H9 (cell line): ENCODE results near the gene GAPT. TPM values are rescaled to one million over a fixed set of nuclear protein-coding genes. Genes with fewer than 3 reads are reported as not detected.

Source experiments
- DNase-seq: peaks from one replicate; pipeline ENCODE4 v3.0.0-alpha.2; 2017
- H2AFZ ChIP-seq: one replicate; pipeline ENCODE4 v1.6.1; 2013; ENCODE audit warnings: mild to moderate bottlenecking, low read length, control low read depth, moderate library complexity
- H2AK5ac ChIP-seq: 2 replicates; pipeline ENCODE4 v1.6.1; 2013; ENCODE audit warnings: low read length, control low read depth, mixed read lengths; ENCODE audit not compliant: insufficient read length
- H2BK120ac ChIP-seq: one replicate; pipeline ENCODE4 v1.6.1; 2013; ENCODE audit warnings: low read depth, mild to moderate bottlenecking, low read length, control low read depth, inconsistent platforms; ENCODE audit not compliant: poor library complexity, severe bottlenecking
- H2BK12ac ChIP-seq: 2 replicates; pipeline ENCODE4 v1.6.1; 2013; ENCODE audit warnings: low read length, control low read depth, mixed read lengths, low read depth; ENCODE audit not compliant: insufficient read length
- H2BK15ac ChIP-seq: 2 replicates; pipeline ENCODE4 v1.6.1; 2013; ENCODE audit warnings: low read depth, low read length, control low read depth
- H2BK20ac ChIP-seq: one replicate; pipeline ENCODE4 v1.6.1; 2013; ENCODE audit warnings: low read depth, mild to moderate bottlenecking, low read length, control low read depth, inconsistent platforms; ENCODE audit not compliant: poor library complexity, severe bottlenecking
- H2BK5ac ChIP-seq: 2 replicates; pipeline ENCODE4 v1.6.1; 2013; ENCODE audit warnings: low read length, control low read depth, mixed read lengths; ENCODE audit not compliant: insufficient read length
- H3K14ac ChIP-seq: 2 replicates; pipeline ENCODE4 v1.6.1; 2013; ENCODE audit warnings: low read length, control low read depth; ENCODE audit not compliant: insufficient read depth
- H3K18ac ChIP-seq: 2 replicates; pipeline ENCODE4 v1.6.1; 2013; ENCODE audit warnings: low read depth, mild to moderate bottlenecking, mixed read lengths, low read length, control low read depth; ENCODE audit not compliant: insufficient read length
- H3K23ac ChIP-seq: 2 replicates; pipeline ENCODE4 v1.6.1; 2013; ENCODE audit warnings: low read length, control low read depth, mixed read lengths, low read depth; ENCODE audit not compliant: insufficient read length
- H3K23me2 ChIP-seq: 2 replicates; pipeline ENCODE4 v1.6.1; 2013; ENCODE audit warnings: low read depth, mild to moderate bottlenecking, mixed read lengths, low read length, control low read depth; ENCODE audit not compliant: insufficient read length, poor library complexity, severe bottlenecking
- H3K27ac ChIP-seq: 2 replicates; pipeline ENCODE4 v1.5.1; 2013; ENCODE audit warnings: low read length, control low read depth, mixed read lengths, low read depth; ENCODE audit not compliant: insufficient read length
- H3K27me3 ChIP-seq: 2 replicates; pipeline ENCODE4 v1.6.1; 2013; ENCODE audit warnings: low read length, control low read depth, inconsistent platforms; ENCODE audit not compliant: insufficient read depth
- H3K4ac ChIP-seq: 2 replicates; pipeline ENCODE4 v1.6.1; 2013; ENCODE audit warnings: low read depth, mild to moderate bottlenecking, control low read depth, inconsistent platforms, low read length, moderate library complexity
- H3K4me1 ChIP-seq: 2 replicates; pipeline ENCODE4 v1.6.1; 2013; ENCODE audit warnings: low read length, control low read depth, inconsistent platforms; ENCODE audit not compliant: insufficient read depth
- H3K4me2 ChIP-seq: 2 replicates; pipeline ENCODE4 v1.6.1; 2013; ENCODE audit warnings: low read length, control low read depth, mixed read lengths; ENCODE audit not compliant: insufficient read length, insufficient read depth
- H3K56ac ChIP-seq: 2 replicates; pipeline ENCODE4 v1.6.1; 2013; ENCODE audit warnings: low read depth, mild to moderate bottlenecking, mixed read lengths, low read length, control low read depth; ENCODE audit not compliant: insufficient read length
- H3K79me1 ChIP-seq: 2 replicates; pipeline ENCODE4 v1.6.1; 2013; ENCODE audit warnings: low read depth, mild to moderate bottlenecking, moderate library complexity, low read length, control low read depth, inconsistent platforms; ENCODE audit not compliant: insufficient read depth, poor library complexity, severe bottlenecking
- H3K79me2 ChIP-seq: 2 replicates; pipeline ENCODE4 v1.6.1; 2013; ENCODE audit warnings: low read length, control low read depth, inconsistent platforms; ENCODE audit not compliant: insufficient read depth
- H3K9ac ChIP-seq: 2 replicates; pipeline ENCODE4 v1.6.1; 2013; ENCODE audit warnings: low read length, control low read depth, mixed read lengths; ENCODE audit not compliant: insufficient read length; ENCODE audit errors: extremely low read depth
- H3K9me3 ChIP-seq: one replicate; pipeline ENCODE4 v1.6.1; 2013; ENCODE audit warnings: low read depth, low read length, inconsistent platforms; ENCODE audit not compliant: control insufficient read depth
- H3T11ph ChIP-seq: one replicate; pipeline ENCODE4 v1.6.1; 2013; ENCODE audit warnings: mild to moderate bottlenecking, low read length, control low read depth, inconsistent platforms
- H4K20me1 ChIP-seq: one replicate; pipeline ENCODE4 v1.6.1; 2013; ENCODE audit not compliant: control insufficient read depth, insufficient read length, insufficient read depth
- H4K5ac ChIP-seq: 2 replicates; pipeline ENCODE4 v1.6.1; 2013; ENCODE audit warnings: low read depth, mild to moderate bottlenecking, mixed read lengths, low read length, control low read depth; ENCODE audit not compliant: insufficient read length
- H4K8ac ChIP-seq: replicated peaks from 2 replicates; pipeline ENCODE4 v1.6.1; 2013; ENCODE audit warnings: low read length, control low read depth, mixed read lengths, low read depth; ENCODE audit not compliant: insufficient read length
- H4K91ac ChIP-seq: 2 replicates; pipeline ENCODE4 v1.6.1; 2013; ENCODE audit warnings: low read depth, mild to moderate bottlenecking, moderate library complexity, mixed read lengths, low read length, control low read depth; ENCODE audit not compliant: insufficient read length
- H3K27ac Mint-ChIP-seq, 3 experiments: 2 replicates in 2 of 3; 3 replicates in 1 of 3; pipeline ENCODE4 v1.8.0; 2020 to 2021; ENCODE audit warnings: mixed read lengths in 3 of 3, mild to moderate bottlenecking in 1 of 3, moderate library complexity in 1 of 3
- H3K27me3 Mint-ChIP-seq: 2 replicates; pipeline ENCODE4 v1.8.0; 2021; ENCODE audit warnings: low read depth, mild to moderate bottlenecking, moderate library complexity, mixed read lengths
- H3K36me3 Mint-ChIP-seq, 3 experiments: 2 replicates in 2 of 3; 3 replicates in 1 of 3; pipeline ENCODE4 v1.8.0; 2020 to 2021; ENCODE audit warnings: low read depth in 3 of 3, mixed read lengths in 3 of 3; ENCODE audit not compliant: insufficient read depth in 1 of 3
- H3K4me1 Mint-ChIP-seq, 2 experiments: 2 replicates each; pipeline ENCODE4 v1.8.0; 2020; ENCODE audit warnings: mixed read lengths in 2 of 2
- H3K4me3 Mint-ChIP-seq, 2 experiments: 2 replicates in 1 of 2; 3 replicates in 1 of 2; pipeline ENCODE4 v1.8.0; 2020 to 2021; ENCODE audit warnings: mild to moderate bottlenecking in 2 of 2, mixed read lengths in 2 of 2, moderate library complexity in 1 of 2
- H3K9me3 Mint-ChIP-seq, 2 experiments: 2 replicates in 1 of 2; 3 replicates in 1 of 2; pipeline ENCODE4 v1.8.0; 2020; ENCODE audit warnings: mild to moderate bottlenecking in 2 of 2, mixed read lengths in 2 of 2, moderate library complexity in 1 of 2
- WGBS: extraction: QIAGEN DNeasy Blood & Tissue Kit; methylation state at CpG from one replicate; pipeline ENCODE4 v1.1.7; 2013; ENCODE audit warnings: missing lambda C conversion rate, low lambda C conversion rate, mixed read lengths; ENCODE audit not compliant: insufficient read length; ENCODE audit errors: extremely low coverage; 5-methylcytosine and 5-hydroxymethylcytosine counted together
- total RNA-seq: library from RNA; stranded (reverse); gene quantifications from 2 replicates; pipeline ENCODE4 v1.2.1, GENCODE V29; 2021
- TF ChIP-seq, protein P1 (sequence below): fragments of 200-600 bp; sonication (generic); conservative IDR thresholded peaks from 3 replicates; pipeline ENCODE4 v1.8.0; 2021; ENCODE audit warnings: antibody characterized with exemption, mild to moderate bottlenecking

Gene GAPT
- total RNA-seq, 1 experiment from 2014 or later, result not detected

- H3K4me3 Mint-ChIP-seq, result no peak overlapping the region
- Histone ChIP-seq H4K5ac (no peak overlapping the region), H3K18ac (no peak overlapping the region)
These were observed 6.7 kb upstream of the GAPT start for GRCh38 chr5:58484505-58484904.

More at GRCh38 chr5:58484505-58484904, 6.7 kb upstream of the GAPT start:
- H3K9me3 ChIP-seq, result no peaks in the 10 kb centered on the region
- H4K8ac ChIP-seq, result no peak overlapping the region
- H3K27me3 ChIP-seq, result no peaks in the 10 kb centered on the region
- H3K4me1 ChIP-seq, result no peaks in the 10 kb centered on the region
- H3K36me3 Mint-ChIP-seq, result no peaks in the 10 kb centered on the region
- no peak overlapping the region for H3K4me2 ChIP-seq
- H3K27ac ChIP-seq, result no peak overlapping the region
- WGBS, result no CpG with 5 or more reads among the region's 4 CpGs
- no peaks in the 10 kb centered on the region for H3K9me3 Mint-ChIP-seq
- no peak overlapping the region for H2AFZ ChIP-seq
- H2BK12ac ChIP-seq, result no peak overlapping the region
- H3K23ac ChIP-seq, result no peak overlapping the region
- DNase-seq, result no peak
- H2BK5ac ChIP-seq, result no peak overlapping the region
- H3K23me2 ChIP-seq, result no peaks in the 10 kb centered on the region
- no peaks in the 10 kb centered on the region for H3K79me1 ChIP-seq
- H3K4me1 Mint-ChIP-seq, result peaks cover 0 to 4% of the 10 kb centered on the region in 2 experiments; a peak in 2 of 4 replicates
- no peaks in the 10 kb centered on the region for H3K27me3 Mint-ChIP-seq
- H3K27ac Mint-ChIP-seq, result no peak overlapping the region
- H4K91ac ChIP-seq, result no peak overlapping the region
- H3K79me2 ChIP-seq, result no peaks in the 10 kb centered on the region
- H3K9ac ChIP-seq, result no peak overlapping the region
- H2BK15ac ChIP-seq, result no peak overlapping the region
- no peak overlapping the region for H3K56ac ChIP-seq
- H3K14ac ChIP-seq, result no peak overlapping the region
- H2BK120ac ChIP-seq, result no peak overlapping the region
- TF ChIP-seq, protein P1, sequence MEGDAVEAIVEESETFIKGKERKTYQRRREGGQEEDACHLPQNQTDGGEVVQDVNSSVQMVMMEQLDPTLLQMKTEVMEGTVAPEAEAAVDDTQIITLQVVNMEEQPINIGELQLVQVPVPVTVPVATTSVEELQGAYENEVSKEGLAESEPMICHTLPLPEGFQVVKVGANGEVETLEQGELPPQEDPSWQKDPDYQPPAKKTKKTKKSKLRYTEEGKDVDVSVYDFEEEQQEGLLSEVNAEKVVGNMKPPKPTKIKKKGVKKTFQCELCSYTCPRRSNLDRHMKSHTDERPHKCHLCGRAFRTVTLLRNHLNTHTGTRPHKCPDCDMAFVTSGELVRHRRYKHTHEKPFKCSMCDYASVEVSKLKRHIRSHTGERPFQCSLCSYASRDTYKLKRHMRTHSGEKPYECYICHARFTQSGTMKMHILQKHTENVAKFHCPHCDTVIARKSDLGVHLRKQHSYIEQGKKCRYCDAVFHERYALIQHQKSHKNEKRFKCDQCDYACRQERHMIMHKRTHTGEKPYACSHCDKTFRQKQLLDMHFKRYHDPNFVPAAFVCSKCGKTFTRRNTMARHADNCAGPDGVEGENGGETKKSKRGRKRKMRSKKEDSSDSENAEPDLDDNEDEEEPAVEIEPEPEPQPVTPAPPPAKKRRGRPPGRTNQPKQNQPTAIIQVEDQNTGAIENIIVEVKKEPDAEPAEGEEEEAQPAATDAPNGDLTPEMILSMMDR, result no peak
- H2AK5ac ChIP-seq, result no peak overlapping the region
- H4K20me1 ChIP-seq, result no peaks in the 10 kb centered on the region
- no peak overlapping the region for H3K4ac ChIP-seq
- H2BK20ac ChIP-seq, result no peak overlapping the region
- no peak overlapping the region for H3T11ph ChIP-seq
